Stimulated activated CD4-positive, alpha-beta T cell treated with anti-CD3 and anti-CD28 coated beads, Interleukin-12 subunit alpha, Interleukin-12 subunit beta, amount 100 ng/mL, for 4 hours (primary cell): ENCODE data around the gene NEK7.

Experiments used
- DNase-seq: peaks from one replicate; pipeline ENCODE4 v3.0.0-alpha.2; 2020

Gene NEK7

GRCh38 chr1:198263186-198263585 is 106.4 kb downstream of the NEK7 start:
- DNase-seq: no peak

GRCh38 chr1:198264282-198264681 is 107.5 kb downstream of the NEK7 start:
- DNase-seq: no peak

- DNase-seq: no peak
Measured at GRCh38 chr1:198265073-198265661, 108.4 kb downstream of the NEK7 start.

- DNase-seq: no peak
Measured at GRCh38 chr1:198267056-198267455, 110.3 kb downstream of the NEK7 start.

GRCh38 chr1:198267921-198268320 is 111.1 kb downstream of the NEK7 start:
- no peak for DNase-seq

- DNase-seq: no peak
Measured at GRCh38 chr1:198268784-198269645, 112.2 kb downstream of the NEK7 start.

- no peak for DNase-seq
Measured at GRCh38 chr1:198269646-198269940, 112.8 kb downstream of the NEK7 start.

- no peak for DNase-seq
Measured at GRCh38 chr1:198270273-198270828, 113.6 kb downstream of the NEK7 start.

GRCh38 chr1:198271467-198271866 is 114.7 kb downstream of the NEK7 start:
- no peak for DNase-seq

- no peak for DNase-seq
Measured at GRCh38 chr1:198272492-198272891, 115.7 kb downstream of the NEK7 start.

- DNase-seq: no peak
Measured at GRCh38 chr1:198273748-198274295, 117.0 kb downstream of the NEK7 start.

- no peak for DNase-seq
Measured at GRCh38 chr1:198275597-198275996, 118.8 kb downstream of the NEK7 start.

- no peak for DNase-seq
Measured at GRCh38 chr1:198276241-198276640, 119.4 kb downstream of the NEK7 start.

GRCh38 chr1:198278943-198279342 is 122.1 kb downstream of the NEK7 start:
- no peak for DNase-seq

- no peak for DNase-seq
Measured at GRCh38 chr1:198280080-198280479, 123.3 kb downstream of the NEK7 start.

- DNase-seq: no peak
Measured at GRCh38 chr1:198281911-198282310, 125.1 kb downstream of the NEK7 start.

GRCh38 chr1:198283222-198283621 is 126.4 kb downstream of the NEK7 start:
- DNase-seq: no peak

- no peak for DNase-seq
Measured at GRCh38 chr1:198287916-198288315, 131.1 kb downstream of the NEK7 start.

GRCh38 chr1:198290089-198290683 is 133.4 kb downstream of the NEK7 start:
- DNase-seq: no peak

- DNase-seq: no peak
Measured at GRCh38 chr1:198291036-198291435, 134.2 kb downstream of the NEK7 start.

GRCh38 chr1:198291924-198292323 is 135.1 kb downstream of the NEK7 start:
- DNase-seq: no peak

GRCh38 chr1:198295225-198295624 is 138.4 kb downstream of the NEK7 start:
- DNase-seq: no peak

GRCh38 chr1:198295971-198296370 is 139.2 kb downstream of the NEK7 start:
- no peak for DNase-seq

- no peak for DNase-seq
Measured at GRCh38 chr1:198297281-198297680, 140.5 kb downstream of the NEK7 start.
